GM13977 (cell line): ENCODE data around the gene TMEM186.

ENCODE experiments used
- DNase-seq: peaks from one replicate; pipeline ENCODE4 v3.0.0; 2012; ENCODE audit warnings: low spot score
- in situ Hi-C: fragments of 300-500 bp; cut with MboI; formaldehyde crosslinking; loops from one replicate; pipeline ENCODE4 v1.12.0; 2022; ENCODE audit warnings: low sequenced_read_pairs, low pct_unique_long_range_greater_than_20kb, mixed read lengths, inconsistent platforms; ENCODE audit not compliant: unreplicated experiment
- TF ChIP-seq, protein P1 (sequence below): IDR thresholded peaks from 2 replicates; pipeline ENCODE4 v1.5.1; 2012; ENCODE audit warnings: mild to moderate bottlenecking, control low read depth; ENCODE audit not compliant: insufficient read depth; ENCODE audit errors: extremely low read depth, missing control alignments

Gene TMEM186

GRCh38 chr16:8832717-8833105, 35.3 kb upstream of the TMEM186 start:
- TF ChIP-seq, protein P1, sequence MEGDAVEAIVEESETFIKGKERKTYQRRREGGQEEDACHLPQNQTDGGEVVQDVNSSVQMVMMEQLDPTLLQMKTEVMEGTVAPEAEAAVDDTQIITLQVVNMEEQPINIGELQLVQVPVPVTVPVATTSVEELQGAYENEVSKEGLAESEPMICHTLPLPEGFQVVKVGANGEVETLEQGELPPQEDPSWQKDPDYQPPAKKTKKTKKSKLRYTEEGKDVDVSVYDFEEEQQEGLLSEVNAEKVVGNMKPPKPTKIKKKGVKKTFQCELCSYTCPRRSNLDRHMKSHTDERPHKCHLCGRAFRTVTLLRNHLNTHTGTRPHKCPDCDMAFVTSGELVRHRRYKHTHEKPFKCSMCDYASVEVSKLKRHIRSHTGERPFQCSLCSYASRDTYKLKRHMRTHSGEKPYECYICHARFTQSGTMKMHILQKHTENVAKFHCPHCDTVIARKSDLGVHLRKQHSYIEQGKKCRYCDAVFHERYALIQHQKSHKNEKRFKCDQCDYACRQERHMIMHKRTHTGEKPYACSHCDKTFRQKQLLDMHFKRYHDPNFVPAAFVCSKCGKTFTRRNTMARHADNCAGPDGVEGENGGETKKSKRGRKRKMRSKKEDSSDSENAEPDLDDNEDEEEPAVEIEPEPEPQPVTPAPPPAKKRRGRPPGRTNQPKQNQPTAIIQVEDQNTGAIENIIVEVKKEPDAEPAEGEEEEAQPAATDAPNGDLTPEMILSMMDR, result no peak
- no peak for DNase-seq
- in situ Hi-C loops, result no loop called here

DNA sequence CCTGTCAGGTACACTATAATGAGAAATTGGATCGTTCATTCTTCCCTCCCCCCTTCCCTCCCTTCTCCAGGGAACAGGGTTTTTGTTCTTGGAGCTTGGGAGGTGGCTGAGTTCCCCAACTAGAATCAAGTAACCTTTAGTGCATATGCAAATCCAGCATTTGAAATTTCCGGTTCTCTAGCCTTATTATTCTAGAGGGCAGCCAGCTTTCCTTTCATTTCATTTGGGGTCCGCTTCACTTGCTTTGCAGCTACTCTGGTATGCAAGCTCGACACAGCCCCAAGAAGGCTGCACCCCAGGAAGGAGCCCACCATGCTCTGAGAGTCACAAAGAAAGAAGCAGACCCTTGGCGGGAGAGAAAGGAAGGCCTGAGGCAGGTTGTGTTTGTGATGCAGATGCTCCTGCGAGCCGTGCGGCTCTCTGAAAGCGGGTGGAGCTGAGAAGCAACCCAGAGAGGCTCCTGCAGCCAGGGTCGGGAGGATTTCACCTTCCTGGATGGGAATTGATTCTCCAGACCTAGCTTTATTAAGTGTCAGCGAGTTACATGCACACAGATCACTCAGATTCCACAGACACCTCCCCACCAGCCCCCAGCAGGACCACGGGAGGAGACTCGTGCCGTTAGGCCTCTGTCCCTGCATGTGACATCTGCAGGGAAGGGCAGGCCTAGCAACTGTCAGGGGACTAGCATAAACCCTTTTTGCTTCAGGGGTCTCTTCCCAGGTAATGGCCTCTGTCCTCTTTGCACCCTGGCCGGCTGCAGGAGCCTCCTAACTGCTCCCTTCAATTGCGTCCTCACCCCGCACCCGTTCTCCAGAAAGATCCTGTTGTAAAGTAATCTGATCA, 34.7 kb upstream of the TMEM186 start:
- in situ Hi-C loops, result no loop called here
- no peak for DNase-seq
- TF ChIP-seq, protein P1, result no peak

GRCh38 chr16:8831450-8831849, 34.0 kb upstream of the TMEM186 start:
- in situ Hi-C loops, result no loop called here
- TF ChIP-seq, protein P1, result no peak

DNA sequence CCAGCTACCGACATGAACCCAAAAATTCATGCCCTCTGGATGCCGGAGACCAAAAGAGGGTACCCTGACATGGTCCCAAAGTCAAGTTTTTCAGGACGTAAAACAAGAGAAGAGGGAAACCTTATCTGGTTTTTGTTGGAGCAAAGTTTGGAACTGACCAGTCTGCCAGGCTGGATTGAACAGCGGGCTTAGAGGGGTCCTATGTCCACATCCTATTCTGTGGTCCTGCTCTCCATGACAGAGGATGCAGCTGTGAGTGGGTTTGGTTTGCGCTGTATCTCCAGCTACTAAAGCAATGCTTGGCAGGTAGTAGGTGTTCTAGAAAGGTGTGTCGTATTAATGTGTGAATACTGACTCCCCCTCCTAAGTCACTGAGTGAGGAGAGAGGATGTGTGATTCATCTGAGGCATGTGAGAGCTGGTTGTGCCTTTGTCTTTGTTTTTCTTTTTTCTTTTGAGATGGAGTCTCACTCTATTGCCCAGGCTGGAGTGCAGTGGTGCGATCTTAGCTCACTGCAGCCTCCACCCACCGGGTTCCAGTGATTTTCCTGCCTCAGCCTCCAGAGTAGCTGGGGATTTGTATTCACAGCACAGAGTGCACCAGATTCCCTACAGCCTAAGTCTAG, 31.2 kb upstream of the TMEM186 start:
- TF ChIP-seq, protein P1, result no peak
- no peak for DNase-seq
- in situ Hi-C loops, result no loop called here

More at GRCh38 chr16:8831450-8831849, 34.0 kb upstream of the TMEM186 start:
- no peak for DNase-seq

GRCh38 chr16:8826278-8826879, 28.9 kb upstream of the TMEM186 start:
- in situ Hi-C loops, result no loop called here
- no peak for DNase-seq
- TF ChIP-seq, protein P1, result no peak

DNA sequence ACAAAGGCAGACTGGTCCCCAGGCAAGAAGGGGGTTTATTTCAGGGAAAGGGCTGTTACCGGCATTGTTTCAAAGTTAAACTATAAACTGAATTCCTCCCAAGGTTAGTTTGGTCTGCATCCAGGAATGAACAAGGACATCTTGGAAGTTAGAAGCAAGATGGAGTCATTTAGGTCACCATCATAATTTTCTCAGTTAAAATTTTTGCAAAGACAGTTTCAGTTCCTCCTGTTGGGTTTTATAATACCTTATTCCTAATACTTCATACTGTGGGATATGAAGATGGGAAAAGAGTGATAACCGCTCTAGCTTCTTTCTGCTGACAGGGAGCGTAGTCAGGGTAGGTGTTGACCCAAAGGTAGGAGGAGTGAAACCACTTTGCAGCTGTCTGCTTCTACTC, 25.0 kb upstream of the TMEM186 start:
- no peak for DNase-seq
- TF ChIP-seq, protein P1, result no peak
- in situ Hi-C loops, result no loop called here
